Activated T-cell treated with anti-CD3 and anti-CD28 coated beads for 24 hours (primary cell): Measurements from ENCODE around the gene TBL3.

Experiments
- DNase-seq: peaks from one replicate; pipeline ENCODE4 v3.0.0-alpha.2; 2020; ENCODE audit warnings: low read depth

TBL3 gene

GRCh38 chr16:1982991-1983543 lies 11.2 kb downstream of the TBL3 start:
- no peak for DNase-seq

- DNase-seq = peak; percentile 69
Observed at GRCh38 chr16:1983544-1984346, 11.9 kb downstream of the TBL3 start, which contains the start of gene GFER. Gene GFER, plus strand, starts transcription at chr16:1984193. Its CDS starts 26 bp downstream, at chr16:1984219.

GRCh38 chr16:1984347-1985225 lies 12.7 kb downstream of the TBL3 start:
- no peak for DNase-seq

DNA sequence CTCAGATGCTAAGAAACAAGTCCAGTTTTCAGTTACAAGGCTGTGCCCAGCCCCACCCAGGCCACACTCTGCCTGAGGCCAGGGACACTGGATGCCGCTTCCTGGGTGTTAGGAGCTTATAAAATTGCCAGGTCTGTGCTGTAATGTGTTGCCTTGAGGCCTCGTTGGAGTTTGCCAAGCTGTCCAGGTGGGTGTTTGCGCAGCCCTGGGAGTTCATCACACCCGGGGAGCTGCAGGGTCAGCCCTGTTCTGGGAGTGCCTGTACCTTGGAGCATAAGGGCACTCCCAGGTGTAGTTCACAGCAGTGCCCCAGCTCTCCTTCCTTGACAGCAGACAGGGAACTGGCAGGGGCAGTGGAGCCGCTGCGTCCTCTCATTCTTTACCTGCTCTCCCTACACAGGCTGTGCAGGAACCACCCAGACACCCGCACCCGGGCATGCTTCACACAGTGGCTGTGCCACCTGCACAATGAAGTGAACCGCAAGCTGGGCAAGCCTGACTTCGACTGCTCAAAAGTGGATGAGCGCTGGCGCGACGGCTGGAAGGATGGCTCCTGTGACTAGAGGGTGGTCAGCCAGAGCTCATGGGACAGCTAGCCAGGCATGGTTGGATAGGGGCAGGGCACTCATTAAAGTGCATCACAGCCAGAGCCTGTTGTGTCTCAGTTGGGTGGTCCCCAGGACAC lies 13.8 kb downstream of the TBL3 start:
- no peak for DNase-seq

DNA sequence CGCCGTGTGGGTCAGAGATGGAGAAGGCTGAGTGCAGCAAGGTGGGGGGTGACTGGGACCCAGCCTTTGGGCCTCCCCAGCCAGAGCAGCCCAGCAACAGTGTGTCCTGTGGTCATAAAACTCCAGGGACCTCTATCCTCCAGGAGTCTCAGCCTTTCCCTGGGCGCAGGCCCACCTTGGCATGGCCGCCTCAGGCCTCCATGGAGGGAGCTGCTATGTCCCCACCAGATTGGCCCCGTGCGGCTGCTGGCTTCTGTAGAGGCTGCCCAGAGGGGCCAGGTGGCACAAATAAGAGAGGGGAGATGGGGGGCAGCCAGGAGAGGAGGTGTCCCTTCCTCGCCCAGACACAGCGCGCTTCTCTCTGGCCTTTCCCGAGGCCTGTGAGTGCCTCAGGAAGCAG lies 15.3 kb downstream of the TBL3 start:
- DNase-seq = no peak

DNA sequence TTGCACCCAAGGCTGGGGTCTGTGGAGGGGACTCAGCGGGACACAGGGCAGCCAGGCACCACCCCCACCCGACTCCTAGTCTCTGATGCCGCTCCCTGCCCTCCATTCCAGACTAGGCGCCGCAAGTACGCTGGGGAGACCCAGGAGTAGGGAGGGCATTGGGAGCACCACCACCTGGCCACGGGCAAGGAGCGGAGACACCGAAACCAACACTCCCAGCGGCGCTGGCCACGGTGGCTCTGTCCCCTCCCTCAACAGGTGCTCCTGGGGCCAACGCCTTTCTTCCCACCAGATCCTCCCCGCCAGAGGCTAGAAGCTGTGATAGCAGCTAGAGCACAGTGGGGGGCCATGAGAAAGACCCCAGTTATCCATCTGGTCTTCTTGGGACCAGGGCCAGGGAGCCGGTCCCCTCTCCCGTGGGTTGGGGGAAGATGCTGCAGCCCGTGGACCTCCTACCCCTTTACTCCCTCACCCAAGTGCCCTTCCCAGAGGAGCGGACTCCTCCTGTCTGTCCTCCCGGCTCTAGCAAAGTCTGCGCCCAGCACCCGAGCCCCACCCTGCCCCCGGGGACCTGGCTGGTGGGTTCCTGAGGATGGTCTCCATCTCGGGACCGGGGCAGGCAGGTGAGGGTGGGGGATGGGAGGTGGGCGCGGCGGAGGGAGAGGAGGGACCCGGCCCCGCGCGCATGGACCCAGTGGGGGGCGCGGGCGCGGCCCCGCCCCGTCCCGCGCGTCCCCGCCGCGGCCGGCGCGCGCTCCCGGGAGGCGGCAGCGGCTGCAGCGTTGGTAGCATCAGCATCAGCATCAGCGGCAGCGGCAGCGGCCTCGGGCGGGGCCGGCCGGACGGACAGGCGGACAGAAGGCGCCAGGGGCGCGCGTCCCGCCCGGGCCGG lies 17.6 kb downstream of the TBL3 start, which contains the start of gene SYNGR3:
Gene SYNGR3, plus strand, starts transcription at position 762 of the 892 bp plus-strand sequence. CDS start 133 bp downstream, outside the sequence.
- no peak for DNase-seq

DNA sequence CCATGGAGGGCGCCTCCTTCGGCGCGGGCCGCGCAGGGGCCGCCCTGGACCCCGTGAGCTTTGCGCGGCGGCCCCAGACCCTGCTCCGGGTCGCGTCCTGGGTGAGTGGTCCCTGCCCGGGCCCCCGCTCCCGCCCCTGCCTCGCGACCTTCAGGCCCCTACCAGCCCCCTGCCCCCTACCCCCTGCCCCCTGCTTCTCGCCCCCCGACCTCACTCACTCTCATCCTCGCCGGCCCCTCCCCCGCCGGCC lies 18.2 kb downstream of the TBL3 start:
- no peak for DNase-seq

GRCh38 chr16:1990351-1991134 lies 18.7 kb downstream of the TBL3 start:
- no peak for DNase-seq

- no peak for DNase-seq
Observed at GRCh38 chr16:1991135-1991551, 19.3 kb downstream of the TBL3 start.

- no peak for DNase-seq
Observed at GRCh38 chr16:1991588-1991947, 19.7 kb downstream of the TBL3 start.

- DNase-seq = peak; percentile 93
Observed at GRCh38 chr16:1991948-1992703, 20.3 kb downstream of the TBL3 start.

DNA sequence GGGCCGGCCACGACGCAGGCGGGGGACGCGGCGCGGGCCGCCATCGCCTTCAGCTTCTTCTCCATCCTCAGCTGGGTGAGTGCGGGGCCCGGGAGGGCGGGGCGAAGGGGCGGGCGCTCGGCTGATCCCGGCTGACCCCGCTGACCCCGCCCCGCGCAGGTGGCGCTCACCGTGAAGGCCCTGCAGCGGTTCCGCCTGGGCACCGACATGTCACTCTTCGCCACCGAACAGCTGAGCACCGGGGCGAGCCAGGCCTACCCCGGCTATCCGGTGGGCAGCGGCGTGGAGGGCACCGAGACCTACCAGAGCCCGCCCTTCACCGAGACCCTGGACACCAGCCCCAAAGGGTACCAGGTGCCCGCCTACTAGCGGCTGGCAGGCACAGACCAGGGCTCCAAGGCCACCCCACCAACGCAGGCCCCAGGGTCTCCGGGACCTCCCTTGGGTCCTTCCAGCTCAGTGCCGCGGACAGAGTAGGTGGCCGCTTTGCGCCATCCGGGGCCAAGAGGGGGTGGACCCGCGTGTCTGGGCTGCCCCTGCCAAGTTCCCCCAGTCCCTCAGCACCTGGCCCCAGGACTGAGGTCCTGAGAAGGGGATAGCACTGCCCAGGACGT lies 21.0 kb downstream of the TBL3 start:
- DNase-seq = no peak

- DNase-seq = no peak
Observed at GRCh38 chr16:1993731-1994131, 21.9 kb downstream of the TBL3 start.

DNA sequence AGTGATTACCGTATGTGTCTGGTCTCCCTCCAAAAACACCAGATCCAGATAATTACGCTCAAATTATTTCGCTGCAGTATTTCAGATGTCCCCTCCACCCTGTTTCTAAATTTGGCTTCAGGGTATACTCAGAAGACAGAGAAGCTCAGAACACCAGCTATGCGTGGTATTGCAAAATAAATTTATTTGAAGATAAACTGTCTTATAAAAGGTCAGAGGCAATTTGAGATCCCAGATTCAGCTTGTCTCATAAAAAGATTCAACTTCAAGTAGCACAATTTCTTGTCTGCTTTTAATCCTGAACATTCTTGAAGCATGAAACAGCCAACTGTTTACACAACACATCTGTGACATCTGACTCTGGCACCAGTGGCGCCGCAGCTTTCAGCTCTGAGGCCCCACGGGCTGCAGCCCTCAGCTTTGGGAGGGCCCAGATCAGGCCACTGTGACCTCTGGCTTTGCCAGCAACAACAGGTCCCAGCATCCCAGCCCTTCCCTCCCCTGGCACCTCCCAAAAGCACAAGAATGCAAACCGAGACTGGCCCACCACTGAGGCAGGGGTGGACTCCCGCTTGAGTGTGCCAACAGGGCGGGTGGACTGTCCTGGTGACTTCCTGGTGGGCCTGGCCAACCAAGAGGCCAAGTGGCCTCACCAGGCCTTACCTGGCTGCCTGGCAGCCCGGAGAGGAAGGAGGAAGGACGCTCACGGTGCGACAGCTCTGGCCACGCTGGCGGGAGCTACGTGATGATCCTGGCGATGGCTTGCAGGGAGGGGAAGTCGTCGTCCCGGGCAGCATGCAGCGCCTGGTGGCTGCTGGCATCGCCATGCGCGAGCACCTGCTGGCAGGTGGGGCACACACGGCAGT lies 25.9 kb downstream of the TBL3 start:
- DNase-seq = no peak

DNA sequence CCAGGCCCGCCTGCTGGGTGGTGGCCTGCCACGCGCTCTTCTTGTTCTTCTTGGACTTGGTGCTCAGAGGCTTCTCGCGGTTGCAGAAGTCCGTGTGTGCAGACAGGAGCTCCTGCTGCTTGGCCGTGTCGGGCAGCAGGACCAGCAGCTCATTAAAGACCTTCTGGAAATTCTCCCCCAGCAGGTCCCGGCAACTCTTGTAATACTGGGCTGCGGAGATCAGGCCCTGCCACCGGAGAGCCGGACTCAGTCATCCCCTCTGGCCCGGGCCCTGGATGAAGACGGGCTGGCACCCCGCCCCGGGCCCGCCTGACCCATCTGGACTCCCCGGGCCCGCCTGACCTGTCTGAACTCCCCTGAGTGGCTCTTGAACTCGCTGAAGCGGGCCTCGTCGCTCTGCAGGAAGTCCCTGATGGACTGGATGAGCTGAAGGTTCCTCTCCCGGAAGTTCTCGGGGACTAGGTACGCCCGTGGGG lies 26.5 kb downstream of the TBL3 start:
- no peak for DNase-seq

DNA sequence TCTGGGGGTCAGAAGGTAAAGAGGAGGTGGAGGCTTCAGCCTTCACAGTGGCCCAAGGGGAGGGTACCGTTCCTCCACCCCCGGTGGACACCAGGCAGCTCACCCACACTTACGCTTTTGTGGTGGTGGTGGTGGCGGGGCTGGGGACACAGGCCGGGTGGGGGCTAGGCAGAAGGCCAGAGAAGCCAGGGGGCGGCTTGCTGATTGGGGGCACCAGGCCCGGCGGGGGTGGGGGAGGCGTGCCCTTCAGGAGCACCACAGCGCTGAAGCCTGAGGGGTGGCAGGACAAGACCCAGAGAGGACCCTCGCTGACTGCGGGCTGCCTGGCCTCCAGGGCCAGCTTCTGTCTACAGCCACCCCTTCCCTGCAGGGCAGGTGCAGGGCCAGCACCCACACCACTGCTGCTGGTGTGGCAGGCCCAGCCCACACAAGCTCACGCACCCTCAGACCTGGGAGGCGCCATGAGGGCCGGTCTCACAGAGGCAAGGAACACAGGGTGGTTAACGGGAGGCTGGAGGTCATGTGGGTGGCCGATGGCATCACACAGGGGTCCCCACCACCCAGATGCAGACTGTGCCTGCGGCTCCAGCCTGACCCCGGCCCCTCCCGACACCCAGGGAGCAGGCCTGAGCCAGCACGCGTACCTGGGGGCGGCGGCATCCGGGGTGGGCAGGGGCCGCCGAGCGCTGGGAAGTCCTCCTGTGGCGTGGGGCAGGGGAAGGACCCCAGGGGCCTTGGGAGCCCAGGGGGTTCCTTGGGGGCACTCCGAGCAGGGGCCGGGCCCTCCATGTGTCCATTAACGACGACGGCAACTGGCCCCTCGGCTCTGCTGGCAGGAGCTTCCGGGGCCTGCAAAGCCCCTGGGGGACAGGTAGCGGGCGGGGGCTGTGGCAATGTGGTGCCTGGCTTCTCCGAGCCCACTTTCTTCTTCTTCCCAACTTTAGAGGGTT lies 27.3 kb downstream of the TBL3 start:
- DNase-seq = no peak
